C4-2B (cell line): ENCODE measurements around the gene MAP2K2.

Source experiments
- H3K27ac ChIP-seq: fragments of 450-650 bp; 2 replicates; pipeline ENCODE4 v1.5.1; 2017
- ZFX ChIP-seq: fragments of 450-650 bp; IDR thresholded peaks from 2 replicates; pipeline ENCODE4 v1.6.1; 2017
- TF ChIP-seq, protein P1 (sequence below): fragments of 450-650 bp; conservative IDR thresholded peaks from 2 replicates; pipeline ENCODE4 v1.5.1; 2017; ENCODE audit warnings: mild to moderate bottlenecking

Gene MAP2K2

DNA sequence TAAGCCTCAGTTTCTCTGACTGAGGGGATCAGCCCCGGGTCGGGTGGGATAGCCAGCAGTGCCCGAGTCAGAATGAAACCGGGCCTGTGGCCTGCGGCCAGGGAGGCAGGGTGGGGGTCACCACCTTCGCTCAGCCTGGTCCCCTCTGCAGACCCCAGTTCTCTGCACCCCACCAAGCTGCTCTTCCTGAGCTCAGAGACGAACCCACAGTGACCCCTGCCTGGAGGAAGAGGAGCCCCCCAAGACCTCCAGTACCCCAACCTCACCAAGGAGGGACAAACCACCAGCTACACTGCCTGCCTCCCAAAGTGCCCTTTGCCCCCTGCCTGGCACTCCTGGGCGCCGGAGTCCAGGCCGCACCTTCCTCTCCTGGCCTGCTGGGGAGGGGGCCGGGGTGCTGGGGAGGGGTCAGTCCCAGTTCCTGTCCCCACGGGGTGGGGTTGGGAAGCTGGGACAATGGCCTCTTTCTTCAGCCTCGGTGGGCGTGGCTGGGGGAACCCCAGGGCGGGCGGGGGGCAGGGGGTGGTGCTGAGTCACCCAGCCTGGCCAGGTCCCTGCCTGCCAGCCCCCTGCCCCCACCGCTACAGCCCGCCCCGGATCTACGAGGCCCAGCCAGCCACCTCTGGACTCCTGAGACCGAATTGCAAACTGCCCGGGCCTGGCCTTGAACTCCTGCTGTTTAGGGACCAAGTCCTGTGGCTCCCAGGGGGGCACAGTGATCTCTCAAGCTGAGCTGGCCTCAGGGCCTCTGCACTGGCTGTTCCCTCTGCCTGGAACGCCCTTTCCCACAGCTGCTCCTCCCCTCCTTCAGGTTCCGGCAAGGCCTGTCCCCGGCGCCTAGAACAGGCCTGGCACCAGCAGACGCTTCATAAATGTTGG, 71.6 kb downstream of the MAP2K2 start:
- H3K27ac ChIP-seq: no peak overlapping the region
- no peak for TF ChIP-seq ZFX
- TF ChIP-seq, protein P1, sequence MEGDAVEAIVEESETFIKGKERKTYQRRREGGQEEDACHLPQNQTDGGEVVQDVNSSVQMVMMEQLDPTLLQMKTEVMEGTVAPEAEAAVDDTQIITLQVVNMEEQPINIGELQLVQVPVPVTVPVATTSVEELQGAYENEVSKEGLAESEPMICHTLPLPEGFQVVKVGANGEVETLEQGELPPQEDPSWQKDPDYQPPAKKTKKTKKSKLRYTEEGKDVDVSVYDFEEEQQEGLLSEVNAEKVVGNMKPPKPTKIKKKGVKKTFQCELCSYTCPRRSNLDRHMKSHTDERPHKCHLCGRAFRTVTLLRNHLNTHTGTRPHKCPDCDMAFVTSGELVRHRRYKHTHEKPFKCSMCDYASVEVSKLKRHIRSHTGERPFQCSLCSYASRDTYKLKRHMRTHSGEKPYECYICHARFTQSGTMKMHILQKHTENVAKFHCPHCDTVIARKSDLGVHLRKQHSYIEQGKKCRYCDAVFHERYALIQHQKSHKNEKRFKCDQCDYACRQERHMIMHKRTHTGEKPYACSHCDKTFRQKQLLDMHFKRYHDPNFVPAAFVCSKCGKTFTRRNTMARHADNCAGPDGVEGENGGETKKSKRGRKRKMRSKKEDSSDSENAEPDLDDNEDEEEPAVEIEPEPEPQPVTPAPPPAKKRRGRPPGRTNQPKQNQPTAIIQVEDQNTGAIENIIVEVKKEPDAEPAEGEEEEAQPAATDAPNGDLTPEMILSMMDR: no peak

DNA sequence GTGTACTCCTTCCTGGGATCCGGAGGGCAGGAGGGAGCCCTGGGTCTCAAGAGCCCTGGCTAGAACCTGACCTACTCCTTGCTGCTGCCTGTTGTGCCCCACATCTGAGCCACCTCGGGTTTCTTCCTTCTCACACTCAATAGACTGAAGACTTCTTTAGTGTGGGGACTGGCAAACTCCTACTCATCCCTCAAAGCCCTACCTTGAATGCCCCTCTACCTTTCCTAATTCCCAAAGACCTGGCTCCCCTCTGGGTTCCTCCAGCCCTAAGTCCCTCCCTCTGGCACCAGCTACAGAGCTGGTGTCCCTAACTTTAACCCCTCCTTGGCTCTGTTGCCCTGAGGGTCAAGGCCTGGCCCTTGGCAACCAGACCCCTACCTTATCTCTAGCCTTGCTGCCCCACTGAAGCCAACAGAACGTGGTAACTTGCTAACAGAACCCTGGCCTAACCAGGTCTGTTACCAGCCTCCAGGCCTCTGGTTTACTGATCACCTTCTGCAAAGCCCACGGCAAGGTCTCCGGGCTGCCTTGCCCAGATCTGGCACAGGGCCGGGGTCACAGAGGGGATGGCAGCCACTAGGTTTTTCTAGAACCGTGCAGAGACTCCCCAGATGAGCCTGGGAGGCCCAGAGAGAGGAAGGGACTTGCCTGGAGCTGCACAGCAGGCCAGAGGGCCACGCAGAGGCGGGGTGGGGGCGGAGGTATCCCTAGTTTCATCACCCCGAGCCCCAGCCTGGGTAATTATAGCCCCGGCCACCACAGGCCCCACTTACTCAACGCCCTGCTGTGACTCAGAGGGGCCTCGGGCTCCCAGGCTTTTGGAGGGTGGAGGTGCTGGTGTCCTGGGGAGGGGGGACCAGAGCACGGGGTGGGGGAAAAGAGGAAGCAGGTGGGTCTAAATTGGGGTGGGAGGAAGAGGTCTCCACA, 72.5 kb downstream of the MAP2K2 start:
- TF ChIP-seq, protein P1: no peak
- H3K27ac ChIP-seq: no peak overlapping the region

DNA sequence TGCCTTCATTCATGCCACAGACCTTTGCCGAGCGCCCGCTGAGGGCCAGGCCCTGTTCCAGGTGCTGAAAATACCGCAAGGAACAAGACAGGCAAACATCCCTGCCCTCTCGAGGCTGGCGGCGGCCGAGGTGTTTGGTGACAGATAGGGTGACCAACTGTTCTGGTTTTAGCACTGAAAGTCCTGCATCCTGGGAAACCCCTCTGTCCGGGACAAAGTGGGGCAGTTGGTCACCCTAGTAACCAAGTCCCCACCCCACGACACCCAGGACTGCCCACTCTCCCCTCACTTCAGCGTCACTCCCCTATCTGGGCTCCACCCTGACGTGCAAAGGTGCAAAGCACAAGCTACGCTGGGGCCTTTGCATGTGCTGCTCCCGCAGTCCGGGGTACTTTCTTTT, 74.5 kb downstream of the MAP2K2 start:
- H3K27ac ChIP-seq: no peak overlapping the region
- TF ChIP-seq, protein P1: no peak
- TF ChIP-seq ZFX: no peak

DNA sequence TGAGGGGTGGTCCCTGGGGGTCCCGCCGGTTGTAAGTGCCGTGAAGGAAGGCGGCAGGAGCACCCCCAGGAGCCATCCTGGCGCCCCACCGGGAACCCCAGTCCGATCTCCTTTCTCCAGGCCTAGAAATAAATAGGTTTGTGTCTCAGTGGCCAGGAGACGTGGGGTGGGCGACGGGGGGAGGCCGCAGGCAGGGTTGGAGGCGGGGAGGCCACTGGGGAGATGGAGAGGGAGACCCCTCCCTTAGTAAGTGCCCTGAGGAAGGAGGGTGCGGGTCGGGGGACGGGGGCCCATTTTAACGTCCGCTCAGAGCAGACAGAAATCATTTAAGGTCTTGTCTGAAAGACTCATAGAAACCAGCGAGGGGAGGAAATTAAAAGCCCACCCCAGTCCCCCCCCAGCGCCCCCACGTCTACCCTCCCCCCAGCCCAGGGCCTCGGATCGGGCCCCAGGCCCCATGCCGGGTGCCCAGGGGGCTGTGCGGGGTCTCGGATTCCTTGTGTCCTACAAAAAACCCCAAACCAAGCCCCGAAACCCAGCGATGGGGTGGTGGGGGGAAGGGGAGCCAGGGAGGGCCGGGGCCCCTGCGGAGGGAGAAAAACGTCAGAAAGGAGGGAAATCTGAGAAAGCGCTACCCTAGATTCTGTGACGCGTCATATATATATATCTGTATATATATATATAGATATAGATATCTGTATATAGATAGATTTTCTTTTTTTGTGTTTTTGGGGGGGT, 76.8 kb downstream of the MAP2K2 start:
- no peak overlapping the region for H3K27ac ChIP-seq
- TF ChIP-seq ZFX: no peak
- TF ChIP-seq, protein P1: no peak

DNA sequence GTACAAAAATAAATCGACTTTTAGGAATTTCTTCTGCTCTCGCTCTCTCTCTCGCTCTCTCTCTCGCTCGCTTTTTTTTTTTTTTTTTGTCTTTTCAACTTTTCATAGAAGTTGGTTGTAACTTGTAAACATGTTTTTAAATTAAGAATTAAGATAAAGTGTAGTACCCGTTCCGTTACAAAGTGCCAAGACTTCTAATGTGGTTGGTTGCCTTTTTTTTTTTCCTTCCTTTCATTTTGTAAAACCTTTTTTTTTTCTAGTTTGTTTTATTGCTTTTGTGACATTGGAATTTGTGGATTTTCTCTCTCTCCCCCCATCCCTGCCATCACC, 77.6 kb downstream of the MAP2K2 start:
- no peak overlapping the region for H3K27ac ChIP-seq
- TF ChIP-seq, protein P1: no peak
- TF ChIP-seq ZFX: no peak

DNA sequence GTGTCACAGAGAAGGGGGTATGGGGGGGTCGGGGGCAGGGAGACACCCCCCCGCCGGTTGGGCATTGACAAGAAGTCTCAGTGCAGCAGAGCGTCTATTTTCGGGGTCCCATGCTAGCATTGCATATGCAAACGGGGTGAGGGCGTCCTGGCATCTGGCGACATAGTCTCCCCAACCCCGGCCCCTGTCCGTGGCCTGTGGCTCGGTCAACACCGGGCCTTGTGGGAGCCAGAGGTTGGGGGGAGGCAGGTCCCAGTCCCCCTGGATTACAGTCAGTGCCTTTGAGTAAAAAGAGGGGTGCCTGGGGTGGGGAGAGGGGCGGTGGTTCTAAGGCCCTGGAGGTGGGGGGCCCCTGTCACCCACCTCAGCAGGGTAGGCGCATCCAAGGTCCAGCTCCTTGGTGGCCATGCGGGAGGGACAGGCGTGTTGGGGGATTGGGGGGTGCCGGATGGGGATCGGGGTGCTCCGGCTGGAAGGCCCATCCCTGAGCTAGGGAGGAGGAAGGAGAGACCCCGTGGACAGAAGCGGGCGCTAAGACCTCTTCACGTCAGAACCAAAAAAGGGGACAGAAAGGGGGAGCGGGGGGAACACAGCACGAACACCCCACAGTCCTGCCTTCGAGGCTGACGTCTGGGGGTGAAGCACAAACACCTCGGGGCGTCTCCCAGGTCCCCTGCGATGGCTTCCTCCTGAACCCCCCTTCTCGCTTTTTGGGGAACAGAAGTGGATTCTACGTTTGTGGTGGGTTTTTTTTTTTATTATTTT, 78.1 kb downstream of the MAP2K2 start:
- H3K27ac ChIP-seq: no peak overlapping the region
- TF ChIP-seq, protein P1: no peak
- TF ChIP-seq ZFX: no peak
